IMR-90 (cell line): ENCODE results near the gene IL6ST. TPM values are rescaled to one million over a fixed set of nuclear protein-coding genes. Genes with fewer than 3 reads are reported as not detected.
A peak's percentile ranks its signal among the peaks of the same experiment; 100 is the strongest.

Experiments
- ATAC-seq: fragments of 200-7000 bp; cut with Tn5 transposase; 2 replicates; pipeline ENCODE4 v1.9.1; 2020; ENCODE audit warnings: low read depth, mild to moderate bottlenecking, moderate library complexity
- BruUV-seq: library from RNA; stranded (reverse); fragments of 400-500 nt; replicated peaks from 2 replicates; lab custom pipeline; 2021; lab: Mats Ljungman, UMichigan
- CTCF ChIA-PET: fragments of 300-600 bp; formaldehyde crosslinking; extraction: SDS; loops from one replicate; lab custom pipeline; 2021; ENCODE audit warnings: antibody characterized with exemption; lab: Yijun Ruan, JAX
- POLR2A ChIA-PET: fragments of 300-600 bp; sonication (Branson Sonifier 250); formaldehyde crosslinking; loops from one replicate; lab custom pipeline; 2022; ENCODE audit warnings: antibody characterized with exemption; ENCODE audit not compliant: unreplicated experiment; lab: Charles Lee
- DNase-seq: peaks from one replicate; pipeline ENCODE4 v3.0.0; 2013
- H2AFZ ChIP-seq: replicated peaks from 2 replicates; pipeline ENCODE3; 2013; ENCODE audit warnings: low read length, mild to moderate bottlenecking; ENCODE audit not compliant: poor library complexity
- H2AK5ac ChIP-seq: 2 replicates; pipeline ENCODE4 v1.6.1; 2013; ENCODE audit warnings: low read depth, low read length, inconsistent platforms
- H2AK9ac ChIP-seq: replicated peaks from 2 replicates; pipeline ENCODE3; 2013; ENCODE audit warnings: mild to moderate bottlenecking, low read depth, low read length, moderate library complexity; ENCODE audit not compliant: poor library complexity
- H2BK120ac ChIP-seq: 2 replicates; pipeline ENCODE4 v1.6.1; 2013; ENCODE audit warnings: low read depth, low read length, inconsistent platforms
- H2BK15ac ChIP-seq: 3 replicates; pipeline ENCODE4 v1.6.1; 2013; ENCODE audit warnings: low read depth, low read length, inconsistent platforms
- H2BK20ac ChIP-seq: 2 replicates; pipeline ENCODE4 v1.6.1; 2013; ENCODE audit warnings: low read depth, mild to moderate bottlenecking, inconsistent platforms, low read length, moderate library complexity
- H2BK5ac ChIP-seq: 2 replicates; pipeline ENCODE4 v1.6.1; 2013; ENCODE audit warnings: mild to moderate bottlenecking, low read depth, low read length, inconsistent platforms; ENCODE audit not compliant: poor library complexity, severe bottlenecking
- H3K14ac ChIP-seq: replicated peaks from 2 replicates; pipeline ENCODE4 v1.6.1; 2013; ENCODE audit warnings: low read depth, low read length, inconsistent platforms
- H3K18ac ChIP-seq: 2 replicates; pipeline ENCODE4 v1.6.1; 2013; ENCODE audit warnings: low read depth, low read length, control low read depth
- H3K23ac ChIP-seq: 2 replicates; pipeline ENCODE4 v1.6.1; 2013; ENCODE audit warnings: low read depth, low read length, inconsistent platforms
- H3K27ac ChIP-seq: 2 replicates; pipeline ENCODE4 v1.5.1; 2013; ENCODE audit warnings: mild to moderate bottlenecking, control low read depth, low read length; ENCODE audit not compliant: insufficient read depth
- H3K27me3 ChIP-seq: 2 replicates; pipeline ENCODE4 v1.6.1; 2013; ENCODE audit warnings: low read length; ENCODE audit not compliant: control insufficient read depth, insufficient read depth
- H3K36me3 ChIP-seq: 2 replicates; pipeline ENCODE4 v1.6.1; 2013; ENCODE audit warnings: low read length, mixed read lengths; ENCODE audit not compliant: control insufficient read depth, insufficient read depth
- H3K4ac ChIP-seq: 2 replicates; pipeline ENCODE4 v1.6.1; 2013; ENCODE audit warnings: low read depth, low read length, inconsistent platforms
- H3K4me1 ChIP-seq: 2 replicates; pipeline ENCODE4 v1.6.1; 2013; ENCODE audit warnings: low read length, mixed read lengths; ENCODE audit not compliant: control insufficient read depth, insufficient read depth
- H3K4me2 ChIP-seq: 2 replicates; pipeline ENCODE4 v1.6.1; 2013; ENCODE audit warnings: low read depth, mild to moderate bottlenecking, control low read depth, low read length, moderate library complexity
- H3K4me3 ChIP-seq: 2 replicates; pipeline ENCODE4 v1.5.1; 2013; ENCODE audit warnings: low read depth, mild to moderate bottlenecking, control low read depth, low read length, moderate library complexity; ENCODE audit not compliant: insufficient read depth
- H3K56ac ChIP-seq: 2 replicates; pipeline ENCODE4 v1.6.1; 2013; ENCODE audit warnings: low read length, inconsistent platforms; ENCODE audit not compliant: insufficient read depth; ENCODE audit errors: extremely low read depth
- H3K79me1 ChIP-seq, 2 experiments: 2 replicates each; pipeline ENCODE4 v1.6.1; 2013; ENCODE audit warnings: low read length in 2 of 2, inconsistent platforms in 1 of 2, low read depth in 1 of 2
- H3K9ac ChIP-seq: 2 replicates; pipeline ENCODE4 v1.6.1; 2013; ENCODE audit warnings: low read depth, low read length, control low read depth
- H3K9me1 ChIP-seq: 2 replicates; pipeline ENCODE4 v1.6.1; 2013; ENCODE audit warnings: low read length, inconsistent platforms; ENCODE audit not compliant: insufficient read depth
- H3K9me3 ChIP-seq: 2 replicates; pipeline ENCODE4 v1.6.1; 2013; ENCODE audit warnings: low read length; ENCODE audit not compliant: control insufficient read depth, insufficient read depth
- H4K20me1 ChIP-seq: 2 replicates; pipeline ENCODE4 v1.6.1; 2013; ENCODE audit warnings: low read length, inconsistent platforms; ENCODE audit not compliant: insufficient read depth
- H4K5ac ChIP-seq: 2 replicates; pipeline ENCODE4 v1.6.1; 2013; ENCODE audit warnings: mild to moderate bottlenecking, low read depth, low read length, control low read depth
- H4K8ac ChIP-seq, 2 experiments: 2 replicates each; pipeline ENCODE4 v1.6.1; 2013; ENCODE audit warnings: low read depth in 2 of 2, low read length in 2 of 2, control low read depth in 1 of 2, inconsistent platforms in 1 of 2
- H4K91ac ChIP-seq: 2 replicates; pipeline ENCODE4 v1.6.1; 2013; ENCODE audit warnings: low read depth, low read length, inconsistent platforms; ENCODE audit not compliant: insufficient read depth
- WGBS, 2 experiments: methylation state at CpG; one replicate each; pipeline versions ENCODE4 v1.1.5 to v1.1.7; 2013; ENCODE audit warnings: missing lambda C conversion rate in 2 of 2; ENCODE audit not compliant: insufficient read length in 1 of 2; ENCODE audit errors: extremely low coverage in 2 of 2; 5-methylcytosine and 5-hydroxymethylcytosine counted together
- dilution Hi-C: fragments of 300-500 bp; cut with HindIII; formaldehyde crosslinking; loops from one replicate; pipeline ENCODE4 v1.14.3; 2018; ENCODE audit warnings: low sequenced_read_pairs; ENCODE audit not compliant: unreplicated experiment
- in situ Hi-C: fragments of 300-500 bp; cut with MboI; formaldehyde crosslinking; loops from 3 replicates; pipeline ENCODE4 v1.14.3; 2019; ENCODE audit warnings: low sequenced_read_pairs, inconsistent platforms, mixed read lengths
- intact Hi-C: fragments of 100-400 bp; cut with micrococcal nuclease; formaldehyde crosslinking; loops from 2 replicates; pipeline ENCODE4 v1.10.0; 2022
- polyA plus RNA-seq, 3 experiments: library from polyadenylated mRNA; depleted of rRNA; stranded (reverse); fragments of >200 nt; gene quantifications; 2 replicates each; pipeline ENCODE4 v1.2.3, GENCODE V29; 2012; ENCODE audit warnings: low replicate concordance in 1 of 3
- total RNA-seq: library from RNA; depleted of rRNA; stranded (reverse); fragments of >200 nt; gene quantifications from 2 replicates; pipeline ENCODE4 v1.2.3, GENCODE V29; 2012
- TF ChIP-seq, protein P1 (sequence below): fragments of 150-350 bp; IDR thresholded peaks from 2 replicates; pipeline ENCODE4 v1.6.1; 2016; ENCODE audit warnings: low read depth, mild to moderate bottlenecking, low read length, moderate library complexity, borderline replicate concordance

Gene IL6ST
- total and polyA plus RNA-seq, 2 of the 4 experiments (the other 2 are of a cell fraction) = 90.6 to 506 TPM

DNA sequence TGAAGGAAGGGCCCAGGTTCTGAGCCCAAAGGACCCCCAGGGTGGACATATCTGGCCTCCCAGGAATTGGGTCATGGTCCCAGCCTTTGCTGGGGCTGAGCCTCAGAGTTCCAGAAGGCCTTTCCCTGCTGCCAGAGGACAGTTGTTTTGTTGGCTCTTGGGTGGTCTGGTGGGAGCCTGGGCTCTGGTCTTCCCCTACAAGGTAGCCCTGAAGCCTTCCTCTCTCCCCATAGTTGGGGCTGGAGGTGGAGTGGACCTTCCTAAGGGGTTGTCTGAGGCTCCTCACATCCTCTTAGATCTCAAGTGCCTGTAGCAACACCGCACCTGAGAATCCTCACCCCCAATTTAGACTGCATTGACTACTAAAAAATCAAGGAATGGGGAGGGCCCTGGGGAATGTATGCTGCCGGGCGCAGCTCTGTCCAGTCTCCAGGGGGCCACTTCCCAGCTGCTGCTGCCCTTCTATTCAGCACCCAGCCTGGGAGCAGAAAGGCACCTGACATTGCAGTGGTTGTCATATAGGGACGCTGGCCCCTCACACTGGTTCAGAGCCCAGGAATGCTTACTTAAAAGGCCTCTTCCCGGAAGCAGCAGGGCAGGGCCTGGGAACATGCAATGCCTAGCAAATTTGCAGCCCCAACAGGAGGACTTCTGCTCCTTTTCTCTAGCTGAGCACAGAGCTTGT is 77.2 kb downstream of the IL6ST start:
- Histone ChIP-seq H3K4ac (no peak overlapping the region), H3K79me1 (no peaks in the 10 kb centered on the region), H2AK9ac (no peak overlapping the region), H3K4me2 (no peak overlapping the region), H4K8ac (no peak overlapping the region), H3K9me3 (no peaks in the 10 kb centered on the region), H3K27me3 (no peaks in the 10 kb centered on the region), H2BK15ac (no peak overlapping the region), H4K91ac (no peak overlapping the region), H4K20me1 (no peaks in the 10 kb centered on the region), H3K27ac (no peak overlapping the region), H2AK5ac (no peak overlapping the region), H3K23ac (no peak overlapping the region), H3K9me1 (no peaks in the 10 kb centered on the region), H3K36me3 (no peaks in the 10 kb centered on the region), H3K4me3 (no peak overlapping the region), H3K18ac (no peak overlapping the region), H3K14ac (no peak overlapping the region), H2BK120ac (no peak overlapping the region), H2AFZ (peak overlapping the region; percentile 15), H3K9ac (no peak overlapping the region), H4K5ac (no peak overlapping the region), H2BK5ac (no peak overlapping the region), H3K56ac (no peak overlapping the region), H2BK20ac (no peak overlapping the region), H3K4me1 (no peaks in the 10 kb centered on the region)
- ChIA-PET CTCF (no interaction called here), POLR2A (no interaction called here)
- dilution Hi-C loops (no loop called here), intact Hi-C loops (loop anchor here (10.0 kb wide), 1 partner anchor 583 kb away; no protein-coding TSS in a partner anchor), in situ Hi-C loops (loop anchor here (25.0 kb wide), 1 partner anchor 580 kb away; no protein-coding TSS in a partner anchor)
- no TSS peak for BruUV-seq
- DNase-seq (no peak), ATAC-seq (no peak; the same call in 1 of the 2 replicates)
- WGBS, 2 experiments = 88% methylated on average over 5 of the region's 5 CpGs; no CpG with 5 or more reads in 1 of the 2 experiments
- TF ChIP-seq, protein P1, sequence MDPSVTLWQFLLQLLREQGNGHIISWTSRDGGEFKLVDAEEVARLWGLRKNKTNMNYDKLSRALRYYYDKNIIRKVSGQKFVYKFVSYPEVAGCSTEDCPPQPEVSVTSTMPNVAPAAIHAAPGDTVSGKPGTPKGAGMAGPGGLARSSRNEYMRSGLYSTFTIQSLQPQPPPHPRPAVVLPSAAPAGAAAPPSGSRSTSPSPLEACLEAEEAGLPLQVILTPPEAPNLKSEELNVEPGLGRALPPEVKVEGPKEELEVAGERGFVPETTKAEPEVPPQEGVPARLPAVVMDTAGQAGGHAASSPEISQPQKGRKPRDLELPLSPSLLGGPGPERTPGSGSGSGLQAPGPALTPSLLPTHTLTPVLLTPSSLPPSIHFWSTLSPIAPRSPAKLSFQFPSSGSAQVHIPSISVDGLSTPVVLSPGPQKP = no peak
